Stimulated activated CD4-positive, alpha-beta T cell treated with anti-CD3 and anti-CD28 coated beads, Interleukin-4, amount 100 ng/mL, for 24 hours (primary cell): ENCODE results near the gene CNTNAP5.

Source experiments
- DNase-seq: peaks from one replicate; pipeline ENCODE4 v3.0.0-alpha.2; 2020

Gene CNTNAP5

GRCh38 chr2:124725187-124725586 lies 700.1 kb downstream of the CNTNAP5 start:
- no peak for DNase-seq

GRCh38 chr2:124740636-124741035 lies 715.5 kb downstream of the CNTNAP5 start:
- DNase-seq = no peak

GRCh38 chr2:124753842-124754241 lies 728.8 kb downstream of the CNTNAP5 start:
- no peak for DNase-seq

- no peak for DNase-seq
Measured at GRCh38 chr2:124755386-124755785, 730.3 kb downstream of the CNTNAP5 start.

- DNase-seq = no peak
Measured at GRCh38 chr2:124756048-124756447, 731.0 kb downstream of the CNTNAP5 start.

GRCh38 chr2:124762388-124762787 lies 737.3 kb downstream of the CNTNAP5 start:
- no peak for DNase-seq

GRCh38 chr2:124763611-124764010 lies 738.5 kb downstream of the CNTNAP5 start:
- DNase-seq = no peak

GRCh38 chr2:124774781-124775180 lies 749.7 kb downstream of the CNTNAP5 start:
- DNase-seq = no peak

GRCh38 chr2:124776332-124776731 lies 751.2 kb downstream of the CNTNAP5 start:
- DNase-seq = no peak

GRCh38 chr2:124778076-124778475 lies 753.0 kb downstream of the CNTNAP5 start:
- DNase-seq = no peak

- no peak for DNase-seq
Measured at GRCh38 chr2:124796647-124797046, 771.6 kb downstream of the CNTNAP5 start.

- no peak for DNase-seq
Measured at GRCh38 chr2:124797049-124797448, 772.0 kb downstream of the CNTNAP5 start.

- DNase-seq = no peak
Measured at GRCh38 chr2:124798551-124798950, 773.5 kb downstream of the CNTNAP5 start.

- DNase-seq = no peak
Measured at GRCh38 chr2:124804014-124804940, 779.2 kb downstream of the CNTNAP5 start.

- no peak for DNase-seq
Measured at GRCh38 chr2:124805060-124805459, 780.0 kb downstream of the CNTNAP5 start.

- no peak for DNase-seq
Measured at GRCh38 chr2:124810132-124810531, 785.0 kb downstream of the CNTNAP5 start.

- DNase-seq = no peak
Measured at GRCh38 chr2:124814968-124815745, 790.1 kb downstream of the CNTNAP5 start.

- no peak for DNase-seq
Measured at GRCh38 chr2:124816007-124816406, 790.9 kb downstream of the CNTNAP5 start.

GRCh38 chr2:124822516-124822915 lies 797.4 kb downstream of the CNTNAP5 start:
- DNase-seq = no peak

GRCh38 chr2:124824441-124824840 lies 799.4 kb downstream of the CNTNAP5 start:
- no peak for DNase-seq

GRCh38 chr2:124832521-124832920 lies 807.4 kb downstream of the CNTNAP5 start:
- no peak for DNase-seq

- no peak for DNase-seq
Measured at GRCh38 chr2:124834331-124834730, 809.2 kb downstream of the CNTNAP5 start.

GRCh38 chr2:124835331-124835730 lies 810.2 kb downstream of the CNTNAP5 start:
- DNase-seq = no peak

GRCh38 chr2:124836416-124836815 lies 811.3 kb downstream of the CNTNAP5 start:
- DNase-seq = no peak
